Skeletal muscle satellite cell (primary cell): ENCODE results near the gene UNC79.

ENCODE experiments used
- H3K27me3 ChIP-seq: 2 replicates; pipeline ENCODE4 v1.7.0; 2013; ENCODE audit warnings: low read length; ENCODE audit not compliant: control insufficient read depth, insufficient read depth
- H3K36me3 ChIP-seq: 2 replicates; pipeline ENCODE4 v1.7.0; 2013; ENCODE audit warnings: mild to moderate bottlenecking, control low read depth, low read length; ENCODE audit not compliant: insufficient read depth
- H3K4me1 ChIP-seq: 2 replicates; pipeline ENCODE4 v1.7.0; 2013; ENCODE audit warnings: low read length; ENCODE audit not compliant: control insufficient read depth, insufficient read depth
- H3K4me2 ChIP-seq: 2 replicates; pipeline ENCODE4 v1.7.0; 2013; ENCODE audit warnings: mild to moderate bottlenecking, low read length
- H3K4me3 ChIP-seq: 2 replicates; pipeline ENCODE4 v1.7.0; 2013; ENCODE audit warnings: low read length
- H3K9ac ChIP-seq: 2 replicates; pipeline ENCODE4 v1.7.0; 2013; ENCODE audit warnings: mild to moderate bottlenecking, low read depth, low read length, moderate library complexity
- H3K9me3 ChIP-seq: replicated peaks from 2 replicates; pipeline ENCODE4 v1.7.0; 2013; ENCODE audit warnings: mild to moderate bottlenecking, control low read depth, low read length

Gene UNC79

DNA sequence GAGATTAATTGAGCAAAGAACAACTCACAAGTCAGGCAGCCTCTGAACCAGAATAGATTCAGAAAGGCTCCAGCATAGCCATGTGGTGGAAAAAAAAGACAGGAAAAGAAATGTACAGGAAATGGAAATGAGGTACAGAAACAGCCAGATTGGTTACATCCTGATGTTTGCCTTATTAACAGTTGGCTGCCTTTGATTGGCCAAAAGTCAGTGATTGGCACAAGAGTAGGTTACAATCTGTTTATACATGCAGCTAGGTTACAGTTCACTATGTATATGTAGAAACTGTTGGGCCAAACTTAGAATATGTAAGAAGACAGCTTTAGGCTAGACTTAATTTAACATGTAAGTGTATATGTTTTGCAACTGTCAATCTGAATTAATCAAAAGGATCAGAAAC lies 118.9 kb downstream of the UNC79 start:
- H3K27me3 ChIP-seq = peaks cover 5% of the 10 kb centered on the region
- no peaks in the 10 kb centered on the region for H3K4me1 ChIP-seq
- no peaks in the 10 kb centered on the region for H3K9me3 ChIP-seq
- no peak overlapping the region for H3K9ac ChIP-seq
- H3K4me2 ChIP-seq = no peak overlapping the region
- H3K4me3 ChIP-seq = no peak overlapping the region
- no peaks in the 10 kb centered on the region for H3K36me3 ChIP-seq

DNA sequence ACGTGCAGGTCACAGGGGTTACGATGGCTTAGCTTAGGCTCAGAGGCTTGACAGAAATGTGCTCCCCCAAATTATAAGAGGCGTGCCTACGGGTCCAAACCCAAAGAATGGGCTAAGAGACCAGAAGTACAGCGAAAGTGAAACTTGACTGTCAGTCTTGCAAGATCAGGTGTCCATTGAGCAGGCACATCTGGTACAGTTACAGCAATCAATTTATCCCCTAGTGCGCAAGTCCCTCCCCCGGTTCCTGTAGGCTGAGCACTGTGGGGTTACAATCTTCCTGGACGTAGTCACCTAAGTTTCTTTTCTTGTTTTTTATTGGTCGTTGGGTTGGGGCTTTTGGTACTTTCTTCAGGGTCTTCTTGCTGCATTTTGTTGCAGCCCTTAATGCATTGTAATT lies 134.2 kb downstream of the UNC79 start:
- Histone ChIP-seq H3K36me3 (no peaks in the 10 kb centered on the region), H3K27me3 (no peaks in the 10 kb centered on the region), H3K4me1 (no peaks in the 10 kb centered on the region), H3K9ac (no peak overlapping the region), H3K9me3 (no peaks in the 10 kb centered on the region), H3K4me3 (no peak overlapping the region), H3K4me2 (no peak overlapping the region)

GRCh38 chr14:93566065-93566693 lies 135.4 kb downstream of the UNC79 start:
- Histone ChIP-seq H3K4me1 (no peaks in the 10 kb centered on the region), H3K9ac (no peak overlapping the region), H3K36me3 (no peaks in the 10 kb centered on the region), H3K27me3 (no peaks in the 10 kb centered on the region), H3K9me3 (no peaks in the 10 kb centered on the region), H3K4me2 (no peak overlapping the region), H3K4me3 (no peak overlapping the region)

DNA sequence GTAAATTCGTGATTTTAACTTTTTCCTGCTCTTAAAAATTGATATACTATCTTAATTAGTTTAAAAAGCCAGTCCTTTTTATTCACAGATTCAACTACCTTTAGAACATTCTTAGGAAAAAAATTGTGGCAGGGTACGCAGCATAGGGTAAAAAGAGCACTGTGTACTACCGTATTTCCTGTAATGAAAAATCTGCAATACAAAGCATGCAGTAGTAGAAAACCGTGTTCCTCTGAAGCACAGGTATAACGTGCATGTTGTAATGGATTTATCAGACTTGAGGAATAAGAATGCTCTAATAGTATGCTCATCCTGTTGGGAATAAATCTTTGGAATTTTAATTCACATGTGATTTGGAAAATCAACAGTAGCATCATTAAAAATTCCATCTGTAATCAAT lies 140.5 kb downstream of the UNC79 start:
- Histone ChIP-seq H3K9ac (no peak overlapping the region), H3K4me2 (no peak overlapping the region), H3K4me3 (no peak overlapping the region), H3K27me3 (no peaks in the 10 kb centered on the region), H3K36me3 (no peaks in the 10 kb centered on the region), H3K4me1 (no peaks in the 10 kb centered on the region), H3K9me3 (no peaks in the 10 kb centered on the region)

DNA sequence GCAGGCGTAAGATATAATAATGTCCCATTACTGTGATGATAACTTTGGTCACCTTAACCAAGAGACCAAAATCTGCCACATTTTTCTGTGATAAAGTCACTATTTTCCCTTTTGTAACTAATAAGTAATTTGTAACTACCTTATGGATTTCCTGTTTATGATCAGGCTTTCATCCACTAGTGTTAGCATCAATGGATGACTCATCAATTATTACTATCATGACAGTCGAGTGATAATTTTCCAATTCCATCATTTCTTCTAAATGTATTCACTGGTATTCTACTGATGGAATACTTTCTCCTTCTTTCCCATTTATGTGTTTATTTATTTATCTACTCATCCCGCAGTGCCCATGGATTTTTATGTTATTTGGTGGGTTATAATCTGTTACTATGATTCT lies 148.4 kb downstream of the UNC79 start:
- Histone ChIP-seq H3K9ac (no peak overlapping the region), H3K27me3 (no peaks in the 10 kb centered on the region), H3K36me3 (no peaks in the 10 kb centered on the region), H3K4me2 (no peak overlapping the region), H3K4me1 (no peaks in the 10 kb centered on the region), H3K4me3 (no peak overlapping the region), H3K9me3 (no peaks in the 10 kb centered on the region)

GRCh38 chr14:93582516-93582915 lies 151.8 kb downstream of the UNC79 start:
- Histone ChIP-seq H3K4me2 (no peak overlapping the region), H3K9me3 (no peaks in the 10 kb centered on the region), H3K4me3 (no peak overlapping the region), H3K9ac (no peak overlapping the region), H3K36me3 (no peaks in the 10 kb centered on the region), H3K4me1 (no peaks in the 10 kb centered on the region), H3K27me3 (no peaks in the 10 kb centered on the region)

- H3K9ac ChIP-seq = no peak overlapping the region
- H3K9me3 ChIP-seq = no peaks in the 10 kb centered on the region
- no peaks in the 10 kb centered on the region for H3K27me3 ChIP-seq
- no peak overlapping the region for H3K4me3 ChIP-seq
- no peaks in the 10 kb centered on the region for H3K4me1 ChIP-seq
- no peaks in the 10 kb centered on the region for H3K36me3 ChIP-seq
- no peak overlapping the region for H3K4me2 ChIP-seq
Observed at GRCh38 chr14:93587330-93587729, 156.6 kb downstream of the UNC79 start.

- Histone ChIP-seq H3K4me1 (no peaks in the 10 kb centered on the region), H3K4me3 (no peak overlapping the region), H3K9me3 (no peaks in the 10 kb centered on the region), H3K36me3 (no peaks in the 10 kb centered on the region), H3K4me2 (no peak overlapping the region), H3K27me3 (no peaks in the 10 kb centered on the region), H3K9ac (no peak overlapping the region)
Observed at GRCh38 chr14:93591506-93591905, 160.8 kb downstream of the UNC79 start.

DNA sequence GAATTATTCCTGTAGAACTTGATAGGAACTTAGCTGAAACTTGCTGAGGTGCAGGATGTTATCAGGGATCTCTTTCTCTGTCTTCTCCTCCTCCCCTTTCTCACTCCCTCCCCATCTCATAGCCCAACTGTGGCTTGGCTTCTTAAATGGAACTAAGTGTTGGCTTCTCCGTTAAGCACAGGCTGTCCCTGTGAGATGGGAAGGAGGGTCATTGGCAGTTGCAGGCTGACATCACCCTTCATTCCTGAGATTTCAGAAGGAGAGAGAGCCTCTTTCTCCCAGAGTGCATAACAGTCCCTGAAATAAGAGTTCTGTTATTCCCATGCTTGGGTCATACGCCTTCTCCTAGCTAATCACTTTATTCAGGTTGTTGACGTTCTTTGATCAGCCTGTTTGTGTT lies 162.0 kb downstream of the UNC79 start:
- Histone ChIP-seq H3K9ac (no peak overlapping the region), H3K4me2 (no peak overlapping the region), H3K27me3 (no peaks in the 10 kb centered on the region)

GRCh38 chr14:93606091-93606490 lies 175.4 kb downstream of the UNC79 start:
- no peaks in the 10 kb centered on the region for H3K27me3 ChIP-seq
- H3K4me2 ChIP-seq = no peak overlapping the region
- H3K9me3 ChIP-seq = no peaks in the 10 kb centered on the region
- H3K36me3 ChIP-seq = no peaks in the 10 kb centered on the region
- H3K9ac ChIP-seq = no peak overlapping the region
- H3K4me3 ChIP-seq = no peak overlapping the region
- H3K4me1 ChIP-seq = no peaks in the 10 kb centered on the region

More for the DNA sequence above, 162.0 kb downstream of the UNC79 start:
- H3K4me3 ChIP-seq = no peak overlapping the region
- no peaks in the 10 kb centered on the region for H3K9me3 ChIP-seq
- no peaks in the 10 kb centered on the region for H3K36me3 ChIP-seq
- no peaks in the 10 kb centered on the region for H3K4me1 ChIP-seq

DNA sequence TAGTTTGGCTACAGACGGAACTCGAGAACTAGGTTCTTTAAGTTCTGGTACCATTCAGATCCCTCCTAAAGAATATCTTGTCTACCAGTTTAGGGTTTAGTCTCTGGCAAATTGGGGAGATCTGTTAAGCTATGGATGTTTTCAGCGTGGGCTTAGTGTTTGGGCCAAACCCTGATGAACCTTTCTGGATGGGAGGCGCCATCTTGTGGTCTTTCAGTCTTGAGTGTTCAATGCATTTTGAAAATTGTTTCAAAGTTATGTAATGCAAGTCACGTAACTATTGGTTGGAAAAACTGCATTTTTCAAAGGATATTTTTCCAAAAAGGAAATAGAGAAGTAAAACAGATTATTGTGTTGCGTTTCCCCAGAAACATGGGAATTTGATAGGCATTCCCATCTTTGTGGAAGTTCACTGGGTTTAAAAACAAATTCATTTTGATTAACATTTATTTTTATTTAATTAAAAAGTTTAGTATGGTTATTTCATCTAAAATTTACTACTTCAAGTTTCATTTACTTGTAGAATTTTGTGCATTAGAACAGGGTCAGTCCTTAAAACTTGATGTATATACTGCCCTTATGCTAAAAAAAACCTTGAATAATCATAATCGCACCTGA lies 188.5 kb downstream of the UNC79 start:
- Histone ChIP-seq H3K4me1 (no peaks in the 10 kb centered on the region), H3K4me3 (no peak overlapping the region), H3K9me3 (no peaks in the 10 kb centered on the region), H3K9ac (no peak overlapping the region), H3K27me3 (no peaks in the 10 kb centered on the region), H3K36me3 (no peaks in the 10 kb centered on the region), H3K4me2 (no peak overlapping the region)

DNA sequence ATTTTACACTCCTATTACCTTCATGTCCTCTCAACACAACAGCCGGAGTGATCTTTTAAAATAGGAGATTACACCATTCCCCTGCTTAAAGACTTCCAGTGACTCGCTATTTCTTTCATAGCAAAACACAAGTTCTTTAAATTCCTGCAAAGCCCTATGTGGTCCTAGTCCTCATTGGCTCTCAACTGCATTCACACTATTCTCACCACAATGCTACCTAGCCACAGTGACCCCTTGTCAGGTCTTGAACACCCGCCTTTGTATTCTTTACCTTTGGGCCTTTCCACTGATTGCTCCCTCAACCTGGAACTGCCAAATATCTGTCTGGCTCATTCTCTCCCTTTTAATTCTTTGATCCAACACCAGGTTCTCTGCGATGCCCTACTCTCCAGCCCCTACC lies 197.3 kb downstream of the UNC79 start:
- Histone ChIP-seq H3K4me3 (no peak overlapping the region), H3K4me2 (no peak overlapping the region), H3K36me3 (no peaks in the 10 kb centered on the region), H3K27me3 (no peaks in the 10 kb centered on the region), H3K9me3 (no peaks in the 10 kb centered on the region), H3K9ac (no peak overlapping the region), H3K4me1 (no peaks in the 10 kb centered on the region)
